VCaP (cell line): ENCODE results near the gene DPEP2.

Experiments used
- H3K27ac ChIP-seq: fragments of 450-650 bp; 2 replicates; pipeline ENCODE4 v1.5.1; 2017
- TF ChIP-seq, protein P1 (sequence below): fragments of 450-650 bp; conservative IDR thresholded peaks from 2 replicates; pipeline ENCODE4 v1.5.1; 2017; ENCODE audit warnings: mild to moderate bottlenecking, moderate library complexity

Gene DPEP2

GRCh38 chr16:67968400-67969253, 30.7 kb downstream of the DPEP2 start, which contains the start of gene SLC12A4:
TSS of gene SLC12A4 (minus strand) at chr16:67968637. CDS start at chr16:67968553, 84 bp downstream.
- peak within 1 kb of the TSS; percentile 24; the same call in 1 of the 2 replicates for H3K27ac ChIP-seq
- TF ChIP-seq, protein P1, sequence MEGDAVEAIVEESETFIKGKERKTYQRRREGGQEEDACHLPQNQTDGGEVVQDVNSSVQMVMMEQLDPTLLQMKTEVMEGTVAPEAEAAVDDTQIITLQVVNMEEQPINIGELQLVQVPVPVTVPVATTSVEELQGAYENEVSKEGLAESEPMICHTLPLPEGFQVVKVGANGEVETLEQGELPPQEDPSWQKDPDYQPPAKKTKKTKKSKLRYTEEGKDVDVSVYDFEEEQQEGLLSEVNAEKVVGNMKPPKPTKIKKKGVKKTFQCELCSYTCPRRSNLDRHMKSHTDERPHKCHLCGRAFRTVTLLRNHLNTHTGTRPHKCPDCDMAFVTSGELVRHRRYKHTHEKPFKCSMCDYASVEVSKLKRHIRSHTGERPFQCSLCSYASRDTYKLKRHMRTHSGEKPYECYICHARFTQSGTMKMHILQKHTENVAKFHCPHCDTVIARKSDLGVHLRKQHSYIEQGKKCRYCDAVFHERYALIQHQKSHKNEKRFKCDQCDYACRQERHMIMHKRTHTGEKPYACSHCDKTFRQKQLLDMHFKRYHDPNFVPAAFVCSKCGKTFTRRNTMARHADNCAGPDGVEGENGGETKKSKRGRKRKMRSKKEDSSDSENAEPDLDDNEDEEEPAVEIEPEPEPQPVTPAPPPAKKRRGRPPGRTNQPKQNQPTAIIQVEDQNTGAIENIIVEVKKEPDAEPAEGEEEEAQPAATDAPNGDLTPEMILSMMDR, result no peak

DNA sequence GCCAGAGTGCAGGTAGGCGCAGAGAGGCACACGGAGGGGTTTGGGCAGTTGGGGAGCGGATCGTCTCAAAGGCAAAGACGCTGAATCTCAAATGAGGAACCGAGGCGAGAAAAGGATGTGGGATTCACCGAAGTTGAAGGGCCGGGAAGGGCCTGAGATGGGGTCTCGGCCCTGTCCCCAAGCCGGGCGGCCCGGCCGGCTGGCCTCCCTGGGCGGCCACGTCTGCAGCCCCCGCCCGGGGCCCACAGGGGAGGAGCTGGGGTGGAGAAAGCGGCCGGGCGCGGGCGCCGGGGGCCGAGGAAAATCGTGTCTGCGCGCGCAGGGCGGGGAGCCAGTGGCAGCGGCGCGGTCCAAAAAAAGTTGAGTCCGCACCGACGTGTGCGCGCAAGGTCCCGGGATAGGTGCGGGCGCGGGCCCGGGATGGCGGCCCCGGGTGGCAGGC, 31.3 kb downstream of the DPEP2 start:
- peak overlapping the region; percentile 24; the same call in 1 of the 2 replicates for H3K27ac ChIP-seq

GRCh38 chr16:67967183-67967957, 31.9 kb downstream of the DPEP2 start:
- TF ChIP-seq, protein P1, result no peak
- no peak overlapping the region for H3K27ac ChIP-seq

More for the DNA sequence above, 31.3 kb downstream of the DPEP2 start:
- TF ChIP-seq, protein P1, result no peak

DNA sequence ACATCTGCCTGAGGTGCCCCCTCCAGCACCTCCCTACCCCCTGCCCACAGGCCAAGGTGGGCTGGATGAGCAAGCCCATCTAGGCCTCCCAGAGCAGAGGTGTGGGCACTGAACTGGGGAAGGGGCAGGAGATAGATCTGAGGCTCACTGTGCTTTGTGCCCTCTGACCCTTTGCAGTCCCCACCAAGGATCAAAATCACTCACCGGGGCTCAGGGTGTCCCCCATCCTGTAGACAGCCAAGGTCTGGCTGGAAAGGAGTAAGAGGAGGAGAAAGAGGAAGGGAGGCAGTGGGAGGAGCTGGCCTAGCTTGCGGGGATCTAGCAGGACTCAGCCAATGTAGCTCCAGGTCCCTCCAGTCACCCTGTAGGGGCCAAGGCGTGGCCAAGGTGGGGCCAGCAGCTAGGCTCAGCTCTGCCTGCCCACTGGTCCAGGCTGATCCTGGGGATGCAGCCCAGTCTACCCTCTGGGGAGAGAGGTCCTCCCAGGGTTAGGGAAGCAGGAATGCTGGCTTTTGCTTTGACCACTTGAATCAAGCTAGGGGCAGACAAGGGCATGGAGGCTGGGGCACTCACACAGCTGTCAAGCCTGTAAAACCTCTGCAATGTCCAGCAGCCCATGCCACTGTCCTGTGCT, 32.6 kb downstream of the DPEP2 start:
- TF ChIP-seq, protein P1, result no peak
- no peak overlapping the region for H3K27ac ChIP-seq

DNA sequence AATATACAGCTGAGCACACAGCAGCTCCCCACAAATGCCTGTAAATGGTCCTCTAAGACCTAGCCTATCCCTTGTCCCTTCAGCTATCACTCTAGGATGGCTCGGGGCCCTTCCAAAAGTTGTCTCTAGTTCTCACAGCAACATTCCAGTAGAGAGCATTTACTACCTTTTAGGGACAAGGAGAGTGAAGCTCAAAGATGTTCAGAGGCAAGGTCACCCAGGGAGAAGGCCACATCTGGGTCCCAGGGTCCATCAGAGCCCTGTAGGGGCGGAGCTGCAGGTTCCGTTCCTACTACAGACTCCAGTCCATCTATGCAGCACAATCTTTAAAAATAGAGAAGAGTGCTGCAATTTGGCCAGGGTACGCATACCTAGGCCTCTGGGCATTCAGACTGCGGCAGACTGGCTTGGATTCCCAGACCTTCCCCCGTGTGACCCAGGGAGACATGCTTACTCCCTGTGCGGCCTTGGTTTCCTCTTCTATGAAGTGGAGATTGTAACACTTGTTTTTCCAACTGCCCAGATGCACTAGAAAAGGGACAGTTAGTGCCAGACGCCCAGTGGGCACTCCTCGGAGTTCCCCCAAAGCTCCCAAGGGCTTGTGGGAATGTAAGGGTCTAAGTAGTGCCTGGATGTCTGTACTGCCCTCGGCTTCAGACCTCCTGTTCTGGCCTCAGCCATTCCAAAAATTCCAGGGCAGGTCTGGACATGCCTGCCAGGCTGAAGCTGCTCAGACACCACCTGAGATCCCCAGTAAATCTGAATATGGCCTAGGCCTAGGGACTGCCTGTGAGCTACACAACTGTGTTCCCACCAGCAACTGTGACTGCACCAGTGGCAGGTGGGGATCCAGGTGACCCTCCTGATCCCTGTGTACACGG, 33.4 kb downstream of the DPEP2 start:
- H3K27ac ChIP-seq, result no peak overlapping the region
- TF ChIP-seq, protein P1, result no peak

- no peak overlapping the region for H3K27ac ChIP-seq
- TF ChIP-seq, protein P1, result no peak
These were observed 34.7 kb downstream of the DPEP2 start for GRCh38 chr16:67964477-67965131.
